ENCODE data around the gene PTPRG.

DNA sequence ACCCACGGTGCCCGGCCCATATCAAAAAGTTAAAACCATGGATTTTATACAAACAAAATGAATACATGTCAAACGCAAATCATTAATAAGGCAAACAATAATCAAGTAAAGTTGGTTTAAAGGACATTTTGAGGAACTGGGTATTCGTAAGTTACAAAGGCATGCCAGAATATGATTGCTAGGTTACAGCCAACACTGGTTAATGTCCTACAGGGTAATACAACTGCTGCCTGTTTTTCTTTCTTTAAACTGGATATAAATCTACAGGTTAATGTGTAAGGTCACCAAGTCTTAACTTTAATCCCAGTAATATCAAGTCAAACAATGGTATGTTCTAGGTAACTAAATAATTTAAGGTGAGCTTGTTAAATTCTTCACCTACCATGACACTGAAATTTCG lies 166.1 kb downstream of the PTPRG start:
- TF ChIP-seq, protein P1, sequence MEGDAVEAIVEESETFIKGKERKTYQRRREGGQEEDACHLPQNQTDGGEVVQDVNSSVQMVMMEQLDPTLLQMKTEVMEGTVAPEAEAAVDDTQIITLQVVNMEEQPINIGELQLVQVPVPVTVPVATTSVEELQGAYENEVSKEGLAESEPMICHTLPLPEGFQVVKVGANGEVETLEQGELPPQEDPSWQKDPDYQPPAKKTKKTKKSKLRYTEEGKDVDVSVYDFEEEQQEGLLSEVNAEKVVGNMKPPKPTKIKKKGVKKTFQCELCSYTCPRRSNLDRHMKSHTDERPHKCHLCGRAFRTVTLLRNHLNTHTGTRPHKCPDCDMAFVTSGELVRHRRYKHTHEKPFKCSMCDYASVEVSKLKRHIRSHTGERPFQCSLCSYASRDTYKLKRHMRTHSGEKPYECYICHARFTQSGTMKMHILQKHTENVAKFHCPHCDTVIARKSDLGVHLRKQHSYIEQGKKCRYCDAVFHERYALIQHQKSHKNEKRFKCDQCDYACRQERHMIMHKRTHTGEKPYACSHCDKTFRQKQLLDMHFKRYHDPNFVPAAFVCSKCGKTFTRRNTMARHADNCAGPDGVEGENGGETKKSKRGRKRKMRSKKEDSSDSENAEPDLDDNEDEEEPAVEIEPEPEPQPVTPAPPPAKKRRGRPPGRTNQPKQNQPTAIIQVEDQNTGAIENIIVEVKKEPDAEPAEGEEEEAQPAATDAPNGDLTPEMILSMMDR (IDR thresholded peaks at IDR 0.05), result no peak
- TF ChIP-seq POLR2AphosphoS5 (IDR thresholded peaks at IDR 0.05) (no peak), POLR2A (IDR thresholded peaks at IDR 0.05) (no peak), EP300 (IDR thresholded peaks at IDR 0.05) (no peak)

Measured in suprapubic skin (tissue), 4 donors.